H9 (cell line): ENCODE data around the gene ZNF646. TPM values are rescaled to one million over a fixed set of nuclear protein-coding genes. Genes with fewer than 3 reads are reported as not detected.

ENCODE experiments used
- DNase-seq: peaks from one replicate; pipeline ENCODE4 v3.0.0-alpha.2; 2017
- H2AFZ ChIP-seq: one replicate; pipeline ENCODE4 v1.6.1; 2013; ENCODE audit warnings: mild to moderate bottlenecking, low read length, control low read depth, moderate library complexity
- H2AK5ac ChIP-seq: 2 replicates; pipeline ENCODE4 v1.6.1; 2013; ENCODE audit warnings: low read length, control low read depth, mixed read lengths; ENCODE audit not compliant: insufficient read length
- H2BK120ac ChIP-seq: one replicate; pipeline ENCODE4 v1.6.1; 2013; ENCODE audit warnings: low read depth, mild to moderate bottlenecking, low read length, control low read depth, inconsistent platforms; ENCODE audit not compliant: poor library complexity, severe bottlenecking
- H2BK12ac ChIP-seq: 2 replicates; pipeline ENCODE4 v1.6.1; 2013; ENCODE audit warnings: low read length, control low read depth, mixed read lengths, low read depth; ENCODE audit not compliant: insufficient read length
- H2BK15ac ChIP-seq: 2 replicates; pipeline ENCODE4 v1.6.1; 2013; ENCODE audit warnings: low read depth, low read length, control low read depth
- H2BK20ac ChIP-seq: one replicate; pipeline ENCODE4 v1.6.1; 2013; ENCODE audit warnings: low read depth, mild to moderate bottlenecking, low read length, control low read depth, inconsistent platforms; ENCODE audit not compliant: poor library complexity, severe bottlenecking
- H2BK5ac ChIP-seq: 2 replicates; pipeline ENCODE4 v1.6.1; 2013; ENCODE audit warnings: low read length, control low read depth, mixed read lengths; ENCODE audit not compliant: insufficient read length
- H3K14ac ChIP-seq: 2 replicates; pipeline ENCODE4 v1.6.1; 2013; ENCODE audit warnings: low read length, control low read depth; ENCODE audit not compliant: insufficient read depth
- H3K18ac ChIP-seq: 2 replicates; pipeline ENCODE4 v1.6.1; 2013; ENCODE audit warnings: low read depth, mild to moderate bottlenecking, mixed read lengths, low read length, control low read depth; ENCODE audit not compliant: insufficient read length
- H3K23ac ChIP-seq: 2 replicates; pipeline ENCODE4 v1.6.1; 2013; ENCODE audit warnings: low read length, control low read depth, mixed read lengths, low read depth; ENCODE audit not compliant: insufficient read length
- H3K23me2 ChIP-seq: 2 replicates; pipeline ENCODE4 v1.6.1; 2013; ENCODE audit warnings: low read depth, mild to moderate bottlenecking, mixed read lengths, low read length, control low read depth; ENCODE audit not compliant: insufficient read length, poor library complexity, severe bottlenecking
- H3K27ac ChIP-seq: 2 replicates; pipeline ENCODE4 v1.5.1; 2013; ENCODE audit warnings: low read length, control low read depth, mixed read lengths, low read depth; ENCODE audit not compliant: insufficient read length
- H3K27me3 ChIP-seq: 2 replicates; pipeline ENCODE4 v1.6.1; 2013; ENCODE audit warnings: low read length, control low read depth, inconsistent platforms; ENCODE audit not compliant: insufficient read depth
- H3K4ac ChIP-seq: 2 replicates; pipeline ENCODE4 v1.6.1; 2013; ENCODE audit warnings: low read depth, mild to moderate bottlenecking, control low read depth, inconsistent platforms, low read length, moderate library complexity
- H3K4me1 ChIP-seq: 2 replicates; pipeline ENCODE4 v1.6.1; 2013; ENCODE audit warnings: low read length, control low read depth, inconsistent platforms; ENCODE audit not compliant: insufficient read depth
- H3K4me2 ChIP-seq: 2 replicates; pipeline ENCODE4 v1.6.1; 2013; ENCODE audit warnings: low read length, control low read depth, mixed read lengths; ENCODE audit not compliant: insufficient read length, insufficient read depth
- H3K56ac ChIP-seq: 2 replicates; pipeline ENCODE4 v1.6.1; 2013; ENCODE audit warnings: low read depth, mild to moderate bottlenecking, mixed read lengths, low read length, control low read depth; ENCODE audit not compliant: insufficient read length
- H3K79me1 ChIP-seq: 2 replicates; pipeline ENCODE4 v1.6.1; 2013; ENCODE audit warnings: low read depth, mild to moderate bottlenecking, moderate library complexity, low read length, control low read depth, inconsistent platforms; ENCODE audit not compliant: insufficient read depth, poor library complexity, severe bottlenecking
- H3K79me2 ChIP-seq: 2 replicates; pipeline ENCODE4 v1.6.1; 2013; ENCODE audit warnings: low read length, control low read depth, inconsistent platforms; ENCODE audit not compliant: insufficient read depth
- H3K9ac ChIP-seq: 2 replicates; pipeline ENCODE4 v1.6.1; 2013; ENCODE audit warnings: low read length, control low read depth, mixed read lengths; ENCODE audit not compliant: insufficient read length; ENCODE audit errors: extremely low read depth
- H3K9me3 ChIP-seq: one replicate; pipeline ENCODE4 v1.6.1; 2013; ENCODE audit warnings: low read depth, low read length, inconsistent platforms; ENCODE audit not compliant: control insufficient read depth
- H3T11ph ChIP-seq: one replicate; pipeline ENCODE4 v1.6.1; 2013; ENCODE audit warnings: mild to moderate bottlenecking, low read length, control low read depth, inconsistent platforms
- H4K20me1 ChIP-seq: one replicate; pipeline ENCODE4 v1.6.1; 2013; ENCODE audit not compliant: control insufficient read depth, insufficient read length, insufficient read depth
- H4K5ac ChIP-seq: 2 replicates; pipeline ENCODE4 v1.6.1; 2013; ENCODE audit warnings: low read depth, mild to moderate bottlenecking, mixed read lengths, low read length, control low read depth; ENCODE audit not compliant: insufficient read length
- H4K8ac ChIP-seq: replicated peaks from 2 replicates; pipeline ENCODE4 v1.6.1; 2013; ENCODE audit warnings: low read length, control low read depth, mixed read lengths, low read depth; ENCODE audit not compliant: insufficient read length
- H4K91ac ChIP-seq: 2 replicates; pipeline ENCODE4 v1.6.1; 2013; ENCODE audit warnings: low read depth, mild to moderate bottlenecking, moderate library complexity, mixed read lengths, low read length, control low read depth; ENCODE audit not compliant: insufficient read length
- H3K27ac Mint-ChIP-seq, 3 experiments: 2 replicates in 2 of 3; 3 replicates in 1 of 3; pipeline ENCODE4 v1.8.0; 2020 to 2021; ENCODE audit warnings: mixed read lengths in 3 of 3, mild to moderate bottlenecking in 1 of 3, moderate library complexity in 1 of 3
- H3K27me3 Mint-ChIP-seq: 2 replicates; pipeline ENCODE4 v1.8.0; 2021; ENCODE audit warnings: low read depth, mild to moderate bottlenecking, moderate library complexity, mixed read lengths
- H3K36me3 Mint-ChIP-seq, 3 experiments: 2 replicates in 2 of 3; 3 replicates in 1 of 3; pipeline ENCODE4 v1.8.0; 2020 to 2021; ENCODE audit warnings: low read depth in 3 of 3, mixed read lengths in 3 of 3; ENCODE audit not compliant: insufficient read depth in 1 of 3
- H3K4me1 Mint-ChIP-seq, 2 experiments: 2 replicates each; pipeline ENCODE4 v1.8.0; 2020; ENCODE audit warnings: mixed read lengths in 2 of 2
- H3K4me3 Mint-ChIP-seq, 2 experiments: 2 replicates in 1 of 2; 3 replicates in 1 of 2; pipeline ENCODE4 v1.8.0; 2020 to 2021; ENCODE audit warnings: mild to moderate bottlenecking in 2 of 2, mixed read lengths in 2 of 2, moderate library complexity in 1 of 2
- H3K9me3 Mint-ChIP-seq, 2 experiments: 2 replicates in 1 of 2; 3 replicates in 1 of 2; pipeline ENCODE4 v1.8.0; 2020; ENCODE audit warnings: mild to moderate bottlenecking in 2 of 2, mixed read lengths in 2 of 2, moderate library complexity in 1 of 2
- WGBS: extraction: QIAGEN DNeasy Blood & Tissue Kit; methylation state at CpG from one replicate; pipeline ENCODE4 v1.1.7; 2013; ENCODE audit warnings: missing lambda C conversion rate, low lambda C conversion rate, mixed read lengths; ENCODE audit not compliant: insufficient read length; ENCODE audit errors: extremely low coverage; 5-methylcytosine and 5-hydroxymethylcytosine counted together
- total RNA-seq: library from RNA; stranded (reverse); gene quantifications from 2 replicates; pipeline ENCODE4 v1.2.1, GENCODE V29; 2021
- TF ChIP-seq, protein P1 (sequence below): fragments of 200-600 bp; sonication (generic); conservative IDR thresholded peaks from 3 replicates; pipeline ENCODE4 v1.8.0; 2021; ENCODE audit warnings: antibody characterized with exemption, mild to moderate bottlenecking

Gene ZNF646
- total RNA-seq, 1 experiment from 2014 or later = 29.2 TPM

DNA sequence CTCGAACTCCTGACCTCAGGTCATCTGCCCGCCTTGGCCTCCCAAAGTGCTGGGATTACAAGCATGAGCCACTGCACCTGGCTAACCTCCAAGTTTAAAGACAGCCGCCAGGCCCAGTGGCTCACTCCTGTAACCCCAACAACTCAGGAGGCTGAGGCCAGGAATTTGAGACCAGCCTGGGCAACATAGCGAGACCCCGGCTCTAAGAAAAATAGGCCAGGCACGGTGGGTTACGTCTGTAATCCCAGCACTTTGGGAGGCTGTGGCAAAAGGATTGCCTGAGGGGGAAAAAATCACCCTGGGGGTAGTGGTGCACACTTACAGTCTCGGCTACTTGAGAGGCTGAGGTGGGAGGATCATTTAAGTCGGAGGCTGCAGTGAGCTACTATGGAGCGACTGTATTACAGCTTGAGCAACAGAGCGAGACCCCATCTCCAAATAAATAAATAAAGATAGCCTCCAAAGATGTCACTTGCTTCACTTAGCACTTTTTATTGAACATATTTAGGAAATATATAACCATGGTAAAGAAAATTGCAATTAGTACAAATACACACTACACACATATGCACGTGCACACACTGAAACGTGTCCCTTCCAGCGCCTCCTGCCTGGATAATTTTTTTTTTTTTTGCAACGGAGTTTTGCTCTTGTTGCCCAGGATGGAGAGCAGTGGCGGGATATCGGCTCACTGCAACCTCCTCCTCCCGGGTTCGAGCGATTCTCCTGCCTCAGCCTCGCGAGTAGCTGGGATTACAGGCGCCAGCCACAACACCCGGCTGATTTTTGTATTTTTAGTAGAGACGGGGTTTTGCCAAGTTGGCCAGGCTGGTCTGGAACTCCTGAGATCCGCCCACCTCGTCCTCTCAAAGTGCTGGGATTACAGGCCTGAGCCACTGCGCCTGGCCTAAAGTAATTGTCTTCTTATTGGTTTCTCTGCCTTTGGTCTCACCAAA is 32.6 kb downstream of the ZNF646 start:
- Histone ChIP-seq H2BK20ac (no peak overlapping the region), H3K4me1 (no peaks in the 10 kb centered on the region), H4K5ac (no peak overlapping the region), H2AFZ (no peak overlapping the region), H3K9me3 (no peaks in the 10 kb centered on the region), H3K18ac (no peak overlapping the region), H2BK12ac (no peak overlapping the region), H3K27ac (no peak overlapping the region), H2BK15ac (no peak overlapping the region), H3K14ac (no peak overlapping the region), H2BK5ac (no peak overlapping the region), H3K4me2 (no peak overlapping the region), H2AK5ac (no peak overlapping the region), H2BK120ac (no peak overlapping the region), H3K4ac (no peak overlapping the region), H3K56ac (no peak overlapping the region), H4K91ac (no peak overlapping the region), H3K79me1 (no peaks in the 10 kb centered on the region), H3T11ph (no peak overlapping the region), H3K23ac (no peak overlapping the region), H4K20me1 (no peaks in the 10 kb centered on the region), H3K9ac (no peak overlapping the region), H3K23me2 (peaks cover 8% of the 10 kb centered on the region), H3K79me2 (no peaks in the 10 kb centered on the region; the same call in 1 of the 2 replicates), H4K8ac (no peak overlapping the region), H3K27me3 (no peaks in the 10 kb centered on the region; the same call in 1 of the 2 replicates)
- H3K27me3 Mint-ChIP-seq = peaks cover 2% of the 10 kb centered on the region
- H3K9me3 Mint-ChIP-seq = peaks cover 2 to 4% of the 10 kb centered on the region in 2 experiments; a peak in 3 of 5 replicates
- H3K4me3 Mint-ChIP-seq = peak overlapping the region in 1 of 2 experiments; percentile 85; a peak in 1 of 5 replicates
- no peak overlapping the region for H3K27ac Mint-ChIP-seq
- TF ChIP-seq, protein P1, sequence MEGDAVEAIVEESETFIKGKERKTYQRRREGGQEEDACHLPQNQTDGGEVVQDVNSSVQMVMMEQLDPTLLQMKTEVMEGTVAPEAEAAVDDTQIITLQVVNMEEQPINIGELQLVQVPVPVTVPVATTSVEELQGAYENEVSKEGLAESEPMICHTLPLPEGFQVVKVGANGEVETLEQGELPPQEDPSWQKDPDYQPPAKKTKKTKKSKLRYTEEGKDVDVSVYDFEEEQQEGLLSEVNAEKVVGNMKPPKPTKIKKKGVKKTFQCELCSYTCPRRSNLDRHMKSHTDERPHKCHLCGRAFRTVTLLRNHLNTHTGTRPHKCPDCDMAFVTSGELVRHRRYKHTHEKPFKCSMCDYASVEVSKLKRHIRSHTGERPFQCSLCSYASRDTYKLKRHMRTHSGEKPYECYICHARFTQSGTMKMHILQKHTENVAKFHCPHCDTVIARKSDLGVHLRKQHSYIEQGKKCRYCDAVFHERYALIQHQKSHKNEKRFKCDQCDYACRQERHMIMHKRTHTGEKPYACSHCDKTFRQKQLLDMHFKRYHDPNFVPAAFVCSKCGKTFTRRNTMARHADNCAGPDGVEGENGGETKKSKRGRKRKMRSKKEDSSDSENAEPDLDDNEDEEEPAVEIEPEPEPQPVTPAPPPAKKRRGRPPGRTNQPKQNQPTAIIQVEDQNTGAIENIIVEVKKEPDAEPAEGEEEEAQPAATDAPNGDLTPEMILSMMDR = no peak
- H3K4me1 Mint-ChIP-seq = peaks cover 9 to 14% of the 10 kb centered on the region in 2 experiments
- WGBS = no CpG with 5 or more reads among the region's 28 CpGs
- no peak for DNase-seq
- H3K36me3 Mint-ChIP-seq = peaks cover 16 to 25% (median 22%) of the 10 kb centered on the region in 3 experiments
